Hematopoietic multipotent progenitor cell treated with erythropoietin and hydrocortisone succinate and interleukin-3 and kit ligand, for 17 days (in vitro differentiated cells): ENCODE data around the gene MINDY4B.
"Not testable (repeated sequence)": the region's sequence is repeated elsewhere in the genome, so short reads cannot be mapped to it uniquely, and the experiment has no call there.

Source experiments
- DNase-seq: peaks from one replicate; pipeline ENCODE4 v3.0.0-alpha.2; 2015; ENCODE audit warnings: low spot score

Gene MINDY4B

DNA sequence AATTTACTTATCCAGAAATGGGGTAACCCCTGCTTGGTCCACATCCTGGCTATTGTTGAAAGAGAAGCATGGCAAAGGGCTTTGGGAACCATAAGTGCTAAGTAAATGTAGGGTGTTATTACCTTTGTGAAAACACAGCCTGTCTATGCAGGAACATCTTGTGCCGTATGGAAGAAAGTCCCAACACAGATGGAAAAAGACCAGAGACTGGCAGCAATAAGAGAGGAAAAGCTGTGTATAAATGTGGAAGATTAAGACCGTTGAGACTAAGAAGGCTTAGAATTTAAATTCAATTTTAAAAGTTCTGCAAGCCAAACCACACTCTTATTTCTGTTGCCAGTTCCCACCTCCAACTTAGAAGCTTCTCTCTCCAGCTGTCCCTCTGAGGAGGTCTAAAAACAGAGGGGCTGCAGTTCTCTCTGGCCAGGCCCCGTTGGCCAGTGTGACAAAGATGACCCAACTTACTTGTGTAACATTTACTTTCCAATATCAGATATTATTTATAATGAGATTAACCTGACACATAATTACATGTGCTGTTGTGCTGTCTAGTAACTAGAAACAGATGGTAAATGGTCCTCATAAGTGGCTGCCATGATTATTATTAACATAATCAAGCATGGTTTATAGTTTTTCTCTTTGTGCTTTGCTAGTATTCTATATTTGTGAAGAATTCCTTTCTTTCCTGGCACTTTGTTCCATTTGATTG lies 7.0 kb downstream of the MINDY4B start:
- no peak for DNase-seq

DNA sequence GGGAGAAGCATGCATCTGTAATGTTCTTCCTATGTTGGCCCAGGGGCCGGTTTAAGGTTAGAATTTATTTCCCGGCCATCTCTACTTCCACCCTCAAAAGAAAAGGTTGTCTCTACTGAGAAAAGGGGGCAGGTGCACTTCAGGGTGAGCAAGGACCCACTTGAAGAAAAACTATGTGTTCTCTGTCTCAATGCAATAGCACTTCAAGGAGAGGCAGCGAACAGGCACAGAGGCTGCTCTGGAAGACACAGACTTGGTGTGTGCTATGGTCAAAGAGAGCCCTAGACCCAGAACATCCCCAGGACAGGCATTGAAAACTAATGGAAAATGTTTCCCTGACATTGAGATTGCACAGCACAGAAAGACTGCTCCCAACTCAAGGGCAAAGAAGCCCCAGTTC lies 7.6 kb downstream of the MINDY4B start:
- no peak for DNase-seq

DNA sequence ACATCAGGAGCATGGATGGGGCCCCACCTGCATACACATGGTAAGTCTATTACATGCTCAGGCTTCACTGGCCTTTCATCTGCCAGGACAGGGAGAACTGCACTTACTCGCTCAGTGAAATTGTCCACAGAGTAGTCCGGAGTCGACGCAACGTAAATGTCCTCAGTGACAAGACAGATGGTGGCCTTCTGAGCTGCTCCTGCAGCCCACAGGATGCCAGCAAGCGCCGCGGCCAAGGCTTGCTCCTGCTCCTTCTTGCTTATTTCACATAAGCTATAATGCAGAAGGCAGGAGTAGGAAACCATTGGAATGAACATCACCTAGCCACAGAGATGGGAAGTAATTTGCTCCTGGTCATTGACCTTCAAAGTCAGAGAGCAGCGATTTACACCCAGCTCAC lies 14.4 kb downstream of the MINDY4B start:
- no peak for DNase-seq

DNA sequence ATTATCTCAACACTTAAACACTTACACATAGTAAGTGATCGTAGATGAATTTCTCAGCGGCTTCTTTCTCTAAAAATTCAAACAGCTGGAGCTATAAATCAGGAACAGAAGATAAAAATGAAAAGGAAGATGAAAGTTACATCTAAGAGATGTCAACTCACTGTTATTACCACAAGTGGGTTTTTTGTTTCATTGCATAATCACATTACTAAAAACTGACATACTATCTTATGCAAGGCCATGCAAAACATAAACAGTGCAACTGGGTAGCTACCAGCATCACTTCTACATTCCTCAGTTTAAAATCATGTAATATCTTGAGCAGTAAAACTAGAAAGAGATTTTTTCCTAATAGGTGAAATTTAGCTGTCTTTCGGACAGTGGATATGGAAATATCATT lies 14.9 kb downstream of the MINDY4B start:
- no peak for DNase-seq

DNA sequence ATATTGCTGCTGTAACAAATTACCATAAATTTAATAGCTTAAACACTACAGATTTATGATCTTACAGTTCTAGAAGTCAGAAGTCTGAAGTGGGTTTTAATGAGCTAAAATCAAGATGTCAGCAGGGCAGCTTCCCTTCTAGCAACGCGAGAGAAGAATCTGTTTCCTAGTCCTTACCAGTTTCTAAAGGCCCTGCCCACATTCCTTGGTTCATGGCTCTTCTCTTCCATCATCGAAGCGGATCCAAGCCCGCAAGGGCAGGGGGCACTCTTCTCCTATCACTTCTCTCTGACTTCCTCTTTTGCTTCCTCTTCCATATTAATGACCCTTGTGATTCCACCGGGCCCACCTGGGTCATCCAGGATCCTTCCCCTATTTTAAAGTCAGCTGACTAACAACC lies 16.1 kb downstream of the MINDY4B start:
- no peak for DNase-seq

DNA sequence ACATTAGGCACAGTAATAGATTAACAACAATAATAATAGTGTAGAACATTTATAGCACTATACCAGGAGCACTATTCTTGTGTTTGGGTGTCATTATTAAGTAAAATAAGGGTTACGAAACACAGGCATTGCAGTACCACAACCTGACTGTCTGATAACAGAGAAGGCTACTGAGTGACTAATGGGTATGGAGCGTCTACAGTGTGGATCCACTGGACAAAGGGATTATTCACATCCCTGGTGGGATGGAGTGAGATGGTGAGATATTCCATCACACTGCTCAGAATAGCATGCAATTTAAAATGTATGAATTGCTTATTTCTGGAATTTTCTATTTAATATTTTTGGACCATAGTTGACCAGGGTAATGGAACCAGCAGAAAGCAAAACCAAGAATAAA lies 18.2 kb downstream of the MINDY4B start:
- DNase-seq: no peak

DNA sequence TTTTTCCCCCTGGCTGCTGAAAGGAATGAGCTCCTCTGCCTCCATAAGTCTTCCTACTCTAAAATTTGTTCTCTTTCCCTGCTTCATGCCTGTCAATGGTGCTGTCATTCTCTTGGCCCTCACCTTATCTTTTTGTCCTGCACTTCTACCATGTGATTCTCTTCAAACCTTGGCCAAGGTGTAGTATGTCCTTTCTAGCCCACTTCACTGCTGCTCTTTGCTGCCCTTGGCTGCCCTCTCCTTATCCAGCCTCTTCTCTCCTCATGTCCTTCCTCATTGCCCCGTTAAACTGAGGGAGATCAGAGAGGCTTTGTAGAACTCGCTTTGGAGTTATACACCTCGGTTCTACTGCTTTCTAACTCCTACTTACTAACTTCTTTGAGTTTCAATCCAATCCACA lies 19.7 kb downstream of the MINDY4B start:
- no peak for DNase-seq

DNA sequence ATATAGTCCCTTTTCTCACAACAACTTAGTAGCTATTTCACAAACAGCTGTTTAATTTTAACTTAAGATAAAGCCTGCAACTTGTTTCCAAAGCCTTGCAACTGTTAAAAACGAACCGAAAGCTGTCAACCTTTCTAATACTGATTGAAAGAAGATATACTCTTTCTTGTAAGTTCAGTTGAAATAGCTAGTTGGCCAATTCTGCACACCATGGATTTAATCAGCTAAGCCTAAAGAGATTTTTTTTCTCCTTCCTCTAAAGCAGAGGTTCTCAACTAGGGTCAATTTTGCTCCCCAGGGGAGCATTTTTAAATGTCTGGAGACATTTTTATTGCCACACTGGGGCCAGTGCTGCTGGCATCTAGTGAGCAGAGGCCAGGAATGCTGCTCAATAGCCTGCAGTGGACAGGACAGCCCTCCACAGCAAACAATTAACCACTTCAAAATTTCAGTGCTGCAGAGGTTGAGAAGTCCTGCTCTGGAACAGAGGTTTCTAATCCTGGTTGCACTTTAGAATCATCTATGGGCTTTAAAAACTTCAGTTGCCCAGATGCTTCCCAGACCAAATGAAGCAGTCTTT lies 26.2 kb downstream of the MINDY4B start:
- DNase-seq: no peak

DNA sequence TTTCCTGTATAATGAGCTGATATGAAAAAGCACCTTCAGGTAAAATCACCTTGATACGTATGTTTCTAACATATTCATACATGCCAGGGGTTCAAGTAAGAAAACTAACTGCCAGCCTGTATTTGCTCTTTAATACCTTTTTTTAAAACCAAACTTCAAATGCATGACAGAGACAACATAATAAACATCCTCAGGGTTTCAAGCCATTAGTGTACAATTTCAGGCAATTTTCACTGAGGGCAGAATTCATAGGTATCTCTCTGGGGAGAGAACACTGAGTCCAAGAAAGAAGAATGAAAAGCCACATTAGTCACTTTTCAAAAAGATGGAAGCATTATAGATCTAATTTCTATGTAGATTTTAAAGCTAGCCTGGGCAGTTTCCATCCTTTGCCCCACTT lies 26.9 kb downstream of the MINDY4B start:
- DNase-seq: no peak

DNA sequence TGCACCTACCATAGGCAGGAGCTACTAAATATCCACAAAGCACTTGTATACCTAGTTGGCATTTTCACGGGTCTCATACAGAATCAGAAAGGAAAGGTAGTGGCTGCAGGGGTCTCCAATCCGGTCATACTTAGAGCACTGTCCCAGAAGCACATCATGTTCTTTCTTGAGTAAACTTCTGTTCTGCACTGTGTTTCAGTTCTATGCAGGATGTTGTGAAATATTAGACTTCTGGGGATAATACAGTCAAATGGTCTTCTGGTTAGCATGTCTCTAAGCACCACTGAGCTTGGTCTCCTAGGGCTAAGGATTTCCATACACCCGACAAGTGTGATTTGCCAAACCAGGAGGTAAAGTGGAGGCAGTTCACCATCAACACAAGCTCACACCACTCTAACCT lies 27.9 kb downstream of the MINDY4B start:
- DNase-seq: no peak

DNA sequence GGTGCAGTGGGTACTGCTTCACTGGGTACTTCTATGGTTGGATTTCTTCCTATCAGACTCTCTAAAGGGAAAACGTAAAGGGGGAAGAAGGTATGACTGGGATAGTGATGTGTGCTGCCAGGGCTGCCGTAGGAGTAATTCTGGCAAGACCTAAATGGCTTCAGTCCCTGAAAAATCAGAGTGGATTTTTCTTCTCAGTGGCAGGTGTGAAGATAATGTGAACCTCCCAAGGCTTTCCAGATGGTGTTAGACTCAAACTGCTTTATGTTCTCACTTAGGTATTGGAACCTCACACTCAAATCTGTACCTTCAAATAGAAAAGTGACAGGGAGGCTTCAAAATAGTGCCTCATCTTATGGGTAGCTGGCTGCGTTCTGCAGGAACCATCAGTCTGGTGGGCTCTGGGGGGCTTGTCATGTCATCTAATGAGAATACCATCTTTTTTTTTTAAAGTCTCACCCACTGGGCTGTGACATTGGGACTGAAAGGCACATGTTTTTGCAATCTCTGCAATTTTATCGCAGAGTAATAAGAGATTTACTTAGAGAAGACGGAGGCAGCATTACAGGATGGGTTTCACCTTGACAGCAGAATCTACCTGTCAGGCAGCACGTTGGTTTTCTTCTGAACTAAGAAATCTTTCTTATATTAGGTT lies 28.5 kb downstream of the MINDY4B start:
- no peak for DNase-seq

DNA sequence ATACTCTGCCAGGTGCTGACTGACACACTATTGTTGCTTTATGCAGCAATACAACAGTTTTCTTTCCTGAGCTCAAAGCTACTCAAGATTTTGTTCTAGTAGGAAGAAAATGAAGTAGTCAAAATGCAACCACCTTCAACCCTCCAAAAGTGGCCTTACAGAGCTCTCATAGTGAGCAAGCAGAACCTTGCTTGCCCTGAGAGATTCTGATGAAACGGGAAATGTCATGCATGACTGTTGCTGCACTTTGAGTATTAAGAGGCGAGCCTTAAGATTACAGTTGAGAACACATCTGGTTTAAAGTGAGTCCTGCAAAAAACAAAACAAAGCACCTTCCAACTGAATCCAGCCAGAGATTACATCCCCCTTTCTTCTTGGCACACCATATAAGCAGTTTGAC lies 29.7 kb downstream of the MINDY4B start:
- no peak for DNase-seq

DNA sequence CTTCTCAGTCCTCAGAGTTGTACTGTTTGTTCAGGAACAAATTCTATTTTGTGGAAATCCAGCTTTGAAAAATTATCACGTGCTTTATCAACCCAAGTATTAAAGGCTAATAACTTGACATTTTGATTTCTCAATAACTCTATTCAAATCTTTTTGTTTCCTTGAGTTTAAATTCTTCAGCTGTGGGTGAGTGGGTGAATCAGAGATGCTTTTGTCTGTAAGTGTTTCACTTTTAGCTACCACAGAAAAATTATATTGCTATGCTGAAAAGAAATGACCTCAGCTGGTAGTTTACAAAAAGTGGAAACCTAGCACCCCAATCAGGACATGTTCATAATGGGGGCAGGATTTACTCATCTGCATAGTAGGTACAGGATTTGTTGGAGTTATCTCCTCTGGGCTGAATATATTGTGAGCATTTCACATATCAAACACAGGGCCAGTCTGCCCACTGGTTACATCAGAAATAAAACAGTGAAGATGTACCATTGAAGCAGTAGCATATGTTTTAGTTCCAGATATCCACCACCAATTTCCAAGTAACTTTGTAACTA lies 30.5 kb downstream of the MINDY4B start:
- DNase-seq: no peak

DNA sequence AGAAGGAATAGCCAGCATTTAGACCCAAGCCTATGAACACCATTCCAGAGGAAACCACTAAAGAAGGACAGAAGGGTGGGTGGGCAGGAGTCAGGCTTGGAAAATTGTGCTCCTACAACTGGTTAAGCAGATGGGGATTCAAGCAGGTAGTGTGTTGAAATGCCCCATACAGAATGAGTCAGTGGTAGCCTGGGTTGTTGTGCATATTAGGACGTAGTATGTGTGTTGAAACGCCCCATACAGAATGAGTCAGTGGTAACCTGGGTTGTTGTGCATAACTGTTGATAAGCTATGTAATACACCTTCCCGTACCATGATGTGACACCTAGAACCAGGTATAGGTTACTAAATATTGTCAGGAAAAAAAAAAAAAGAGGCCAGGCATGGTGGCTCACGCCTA lies 34.0 kb downstream of the MINDY4B start:
- DNase-seq: no peak

DNA sequence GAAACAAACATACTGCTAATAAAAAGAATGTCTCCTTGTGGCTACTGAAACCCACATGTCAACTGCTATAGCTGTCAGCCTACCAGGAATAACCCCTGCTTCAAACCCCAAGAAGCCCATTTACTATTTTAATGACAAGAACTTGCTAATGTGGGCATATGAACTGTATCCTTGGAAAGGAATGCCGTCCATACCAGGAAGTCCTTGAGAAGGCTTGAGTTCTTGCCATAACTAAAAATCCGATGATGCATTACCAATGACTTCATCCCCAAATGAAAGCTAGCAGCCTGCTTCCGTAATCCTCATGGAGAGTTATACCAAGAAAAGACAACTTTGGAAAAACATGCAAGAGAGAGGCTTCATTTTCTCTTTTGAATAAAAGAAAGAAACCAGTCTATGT lies 34.8 kb downstream of the MINDY4B start:
- no peak for DNase-seq

DNA sequence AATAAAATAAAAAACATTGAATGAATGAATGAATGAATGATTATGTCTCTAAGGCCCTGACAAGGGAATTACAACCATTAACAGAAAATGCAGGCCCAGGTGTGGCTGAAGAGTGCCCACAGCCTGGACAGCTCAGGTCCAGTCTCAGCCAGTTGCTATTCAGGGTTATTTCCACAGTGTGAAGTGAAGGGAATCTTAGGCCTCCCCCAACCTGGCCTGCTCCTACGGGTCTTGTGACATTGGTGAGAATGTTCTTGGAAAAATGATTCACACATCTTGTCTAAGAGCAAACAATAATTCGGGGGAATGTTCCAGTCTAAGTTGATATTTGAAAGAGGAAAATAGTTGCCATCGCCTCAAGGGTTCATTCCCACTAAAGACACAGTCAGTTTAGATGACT lies 37.0 kb downstream of the MINDY4B start:
- no peak for DNase-seq

DNA sequence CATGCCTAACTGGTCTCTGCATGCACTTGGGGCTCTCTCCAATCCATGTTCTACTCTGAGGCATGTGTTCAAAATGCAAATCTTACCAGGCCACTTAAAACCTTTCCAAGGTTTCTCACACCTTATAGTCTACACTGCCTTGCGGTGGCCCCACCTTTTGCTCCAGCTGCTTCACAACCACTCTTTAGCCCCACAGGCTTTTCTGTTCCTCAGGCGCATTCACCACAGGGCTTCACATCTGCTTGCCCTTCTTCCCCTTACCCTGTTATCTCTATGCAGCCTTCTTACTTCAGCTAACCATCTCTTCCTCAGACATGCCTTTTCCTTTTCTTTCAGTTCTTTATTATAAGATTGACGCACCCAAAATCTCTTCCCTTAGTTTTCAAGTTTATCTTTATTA lies 37.8 kb downstream of the MINDY4B start:
- DNase-seq: no peak

DNA sequence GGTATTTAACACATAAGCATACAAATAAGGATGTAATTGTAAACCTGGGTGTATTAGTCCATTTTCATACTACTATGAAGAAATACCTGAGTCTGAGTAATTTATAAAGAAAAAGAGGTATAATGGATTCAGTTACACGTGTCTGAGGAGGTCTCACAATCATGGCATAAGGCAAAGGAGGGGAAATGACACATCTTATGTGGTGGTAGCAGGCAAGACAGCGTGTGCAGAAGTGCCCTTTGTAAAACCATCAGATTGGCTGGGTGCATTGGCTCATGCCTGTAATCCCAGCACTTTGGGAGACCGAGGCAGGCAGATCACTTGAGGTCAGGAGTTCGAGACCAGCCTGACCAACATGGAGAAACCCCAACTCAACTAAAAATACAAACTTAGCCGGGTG lies 41.3 kb downstream of the MINDY4B start:
- DNase-seq: not testable (repeated sequence)

DNA sequence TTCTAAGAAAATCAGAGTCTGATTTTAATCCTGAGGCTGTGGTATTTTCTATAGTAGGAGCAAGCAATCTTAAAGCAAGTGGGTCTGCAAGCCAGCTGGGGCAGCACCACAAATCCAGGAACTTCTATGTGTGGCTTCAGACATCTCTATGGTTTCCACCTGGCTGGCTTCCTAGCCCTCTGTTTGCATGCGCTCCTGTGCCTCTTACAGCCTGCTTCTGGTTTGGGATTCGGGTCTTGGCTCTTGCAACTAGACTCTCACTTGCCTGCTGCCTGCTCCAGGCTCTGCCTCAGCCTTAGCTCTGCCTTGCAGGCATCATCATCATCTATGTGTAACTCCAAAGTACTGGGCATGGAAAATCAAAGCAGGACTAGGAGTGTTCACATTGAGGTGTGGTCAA lies 43.4 kb downstream of the MINDY4B start:
- no peak for DNase-seq

DNA sequence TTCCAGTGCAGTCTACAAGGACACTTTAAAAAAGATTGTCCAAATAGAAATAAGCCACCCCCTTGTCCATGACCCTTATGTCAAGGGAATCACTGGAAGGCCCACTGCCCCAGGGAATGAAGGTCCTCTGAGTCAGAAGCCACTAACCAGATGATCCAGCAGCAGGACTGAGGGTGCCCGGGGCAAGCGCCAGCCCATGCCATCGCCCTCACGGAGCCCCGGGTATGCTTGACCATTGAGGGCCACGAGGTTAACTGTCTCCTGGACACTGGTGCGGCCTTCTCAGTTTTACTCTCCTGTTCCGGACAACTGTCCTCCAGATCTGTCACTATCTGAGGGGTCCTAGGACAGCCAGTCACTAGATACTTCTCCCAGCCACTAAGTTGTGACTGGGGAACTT lies 47.3 kb downstream of the MINDY4B start:
- not testable (repeated sequence) for DNase-seq

DNA sequence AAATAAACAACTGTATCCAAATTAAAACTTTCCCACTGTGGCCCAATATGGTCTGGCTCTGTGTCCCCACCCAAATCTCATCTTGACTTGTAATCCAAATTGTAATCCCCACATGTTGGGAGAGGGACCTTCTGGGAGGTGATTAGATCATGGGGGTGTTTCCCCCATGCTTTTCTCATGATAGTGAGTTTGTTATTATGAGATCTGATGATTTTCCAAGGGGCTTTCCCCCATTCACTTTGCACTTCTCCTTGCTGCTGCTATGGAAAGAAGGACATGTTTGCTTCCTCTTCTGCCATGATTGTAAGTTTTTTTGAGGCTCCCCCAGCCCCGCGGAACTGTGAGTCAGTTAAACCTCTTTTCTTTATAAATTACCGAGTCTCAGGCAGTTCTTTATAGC lies 55.0 kb downstream of the MINDY4B start:
- no peak for DNase-seq

DNA sequence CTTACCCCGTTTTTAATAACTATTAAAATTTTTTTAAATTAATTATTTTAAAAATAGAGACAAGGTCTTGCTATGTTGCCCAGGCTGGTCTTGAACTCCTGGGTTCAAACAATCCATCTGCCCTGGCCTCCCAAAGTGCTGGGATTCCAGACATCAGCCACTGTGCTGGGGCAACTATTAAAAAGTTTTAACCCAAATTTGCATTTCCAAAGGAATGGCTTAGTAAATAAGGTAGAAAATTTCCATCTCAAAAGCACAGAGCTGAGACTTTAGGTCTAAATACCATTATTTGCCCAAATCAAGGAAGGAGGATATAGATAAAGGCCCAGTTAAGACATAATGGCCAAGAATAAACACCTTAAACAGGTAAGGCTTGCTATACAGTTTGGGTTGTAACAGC lies 56.4 kb downstream of the MINDY4B start:
- DNase-seq: no peak

DNA sequence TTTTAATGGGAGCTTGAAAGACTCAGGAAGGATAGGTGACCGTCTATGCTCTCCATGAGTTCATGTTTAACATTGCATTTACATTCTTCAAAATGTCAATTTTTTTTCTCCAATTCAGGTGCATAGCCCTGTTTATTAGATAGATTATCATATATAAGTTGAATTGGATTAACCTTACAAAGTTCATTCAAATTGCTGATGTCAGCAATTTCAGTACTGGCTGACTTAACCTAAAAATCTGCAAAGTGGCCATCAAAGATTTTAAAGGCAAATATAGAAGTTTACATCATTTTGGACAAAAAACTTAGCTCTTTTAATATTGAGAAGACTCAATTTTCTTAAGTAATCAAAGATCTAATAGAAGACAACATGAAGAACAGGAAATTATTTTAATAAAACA lies 57.8 kb downstream of the MINDY4B start:
- DNase-seq: no peak

DNA sequence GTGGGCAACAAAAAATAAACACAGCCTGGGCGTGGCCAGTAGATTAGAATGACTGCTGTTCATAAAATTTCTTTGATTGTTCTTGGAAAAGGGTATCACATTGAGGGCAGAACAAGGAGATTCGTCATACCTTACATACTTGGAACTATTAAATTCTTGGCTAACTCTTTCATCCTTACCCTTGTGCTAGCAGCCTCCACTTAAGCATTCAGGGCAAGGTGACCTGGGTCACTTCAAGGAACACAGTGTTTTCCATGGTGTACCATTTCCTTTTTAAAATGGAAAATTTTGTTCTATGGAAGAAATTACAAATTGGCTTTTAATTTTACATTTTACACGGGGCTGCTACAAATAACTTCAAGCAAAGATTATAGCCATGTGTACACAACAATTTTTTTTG lies 60.8 kb downstream of the MINDY4B start:
- DNase-seq: no peak
